GM21515 (cell line): ENCODE results near the gene ZNF470.

Experiments used
- ATAC-seq: cut with Tn5 transposase; IDR thresholded peaks from one replicate; pipeline ENCODE4 v1.9.1; 2021; ENCODE audit not compliant: unreplicated experiment

Gene ZNF470

DNA sequence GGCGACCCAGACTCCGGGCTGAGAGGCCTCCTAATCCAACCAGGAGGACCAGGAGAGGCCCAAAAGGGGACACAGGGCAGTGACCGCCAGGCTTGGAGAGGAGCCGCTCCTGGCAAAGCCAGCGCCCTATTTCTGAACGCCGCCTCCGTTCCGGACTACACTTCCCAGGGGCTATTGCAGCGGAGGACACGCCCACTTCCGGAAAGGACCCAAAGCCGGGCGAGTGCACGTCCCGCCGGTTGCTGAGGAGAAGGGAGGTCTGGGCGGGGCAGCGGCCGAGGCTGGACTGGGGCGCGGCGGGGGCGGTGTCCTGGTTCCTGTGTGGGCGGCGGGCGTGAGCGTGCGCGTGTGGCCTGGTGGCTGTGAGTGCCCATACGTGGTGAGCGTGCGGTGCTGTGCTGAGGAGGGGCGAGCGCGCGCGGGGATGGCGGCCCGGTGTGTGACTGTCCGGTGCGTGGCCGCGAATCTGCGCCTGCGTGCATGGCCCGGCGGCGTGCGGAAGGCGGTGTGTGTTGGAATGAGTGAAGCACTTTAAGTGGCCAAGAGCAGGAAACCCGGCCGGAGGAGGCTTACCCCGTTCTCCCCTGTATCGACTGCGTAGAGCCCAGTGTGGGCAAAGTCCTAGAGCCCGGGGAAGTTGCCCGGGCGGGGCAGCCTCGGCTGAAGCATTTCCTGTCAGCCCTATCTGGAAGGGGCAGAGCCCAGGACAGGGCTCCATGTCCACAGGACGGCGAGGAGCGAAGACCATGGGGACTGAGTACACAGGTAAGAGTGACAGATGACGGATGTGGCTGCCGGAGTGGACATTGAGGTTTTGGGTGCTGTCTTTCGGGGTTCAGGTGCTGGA lies at the start of gene ZNF470:
Gene ZNF470, plus strand, starts transcription at position 195 of the 847 bp plus-strand sequence. CDS start 2,844 bp downstream, outside the sequence.
- ATAC-seq: peak; percentile 97

DNA sequence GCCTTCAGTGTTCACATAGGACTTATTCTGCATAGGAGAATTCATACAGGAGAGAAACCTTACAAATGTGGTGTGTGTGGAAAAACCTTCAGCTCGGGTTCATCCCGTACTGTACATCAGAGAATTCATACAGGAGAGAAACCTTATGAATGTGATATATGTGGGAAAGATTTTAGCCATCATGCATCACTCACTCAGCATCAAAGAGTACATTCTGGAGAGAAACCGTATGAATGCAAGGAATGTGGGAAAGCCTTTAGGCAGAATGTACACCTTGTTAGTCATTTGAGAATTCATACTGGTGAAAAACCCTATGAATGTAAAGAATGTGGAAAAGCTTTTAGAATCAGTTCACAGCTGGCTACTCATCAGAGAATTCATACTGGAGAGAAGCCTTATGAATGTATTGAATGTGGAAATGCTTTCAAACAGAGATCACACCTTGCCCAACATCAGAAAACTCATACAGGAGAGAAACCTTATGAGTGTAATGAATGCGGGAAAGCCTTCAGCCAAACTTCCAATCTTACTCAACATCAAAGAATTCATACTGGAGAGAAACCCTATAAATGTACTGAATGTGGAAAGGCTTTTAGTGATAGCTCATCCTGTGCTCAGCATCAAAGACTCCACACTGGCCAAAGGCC lies 41.9 kb upstream of the ZNF470 start:
- no peak for ATAC-seq

DNA sequence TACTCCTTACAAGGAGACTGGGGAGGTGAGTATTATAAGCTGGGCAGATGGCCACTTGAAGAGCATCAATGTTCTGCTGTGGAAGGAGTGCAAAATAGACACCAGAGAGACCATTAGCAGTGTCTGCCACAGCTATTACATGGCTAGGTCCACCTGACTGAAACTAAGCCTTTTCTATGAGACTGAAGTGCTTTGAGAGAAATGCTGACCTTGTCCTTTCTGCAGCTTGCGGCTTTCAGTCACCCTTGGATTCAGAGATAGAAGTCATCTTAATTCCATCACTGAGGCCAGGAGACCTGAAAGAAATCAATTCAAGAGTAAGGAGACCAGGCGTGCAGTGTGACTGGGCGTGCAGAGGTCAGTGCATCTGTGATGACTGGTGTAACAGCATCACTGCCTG lies 29.8 kb upstream of the ZNF470 start:
- no peak for ATAC-seq

DNA sequence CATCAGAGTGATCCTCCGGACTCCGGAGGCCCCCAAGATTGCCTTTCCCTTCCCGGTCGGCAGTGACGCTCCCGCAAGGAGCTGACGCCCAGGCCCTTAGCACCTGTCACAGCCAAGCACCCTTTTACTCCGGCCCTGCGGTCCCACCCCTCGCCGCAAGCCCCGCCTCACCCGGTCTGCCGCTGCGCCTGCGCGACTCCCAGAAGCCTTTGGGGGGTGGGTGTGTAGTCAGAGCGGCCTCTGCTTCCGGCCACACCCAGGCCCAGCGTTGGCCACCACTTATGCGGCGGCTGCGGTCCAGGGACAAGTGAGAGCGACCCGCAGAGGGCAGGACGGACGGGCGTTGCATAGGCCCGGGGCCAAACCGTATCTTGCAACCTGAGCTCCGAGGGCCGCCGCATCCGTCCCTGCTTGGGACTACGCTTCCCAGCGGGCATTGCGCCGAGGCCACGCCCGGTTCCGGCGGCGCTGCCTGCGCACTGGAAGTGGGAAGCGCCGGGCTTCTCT lies 29.0 kb upstream of the ZNF470 start:
- peak; percentile 79 for ATAC-seq

DNA sequence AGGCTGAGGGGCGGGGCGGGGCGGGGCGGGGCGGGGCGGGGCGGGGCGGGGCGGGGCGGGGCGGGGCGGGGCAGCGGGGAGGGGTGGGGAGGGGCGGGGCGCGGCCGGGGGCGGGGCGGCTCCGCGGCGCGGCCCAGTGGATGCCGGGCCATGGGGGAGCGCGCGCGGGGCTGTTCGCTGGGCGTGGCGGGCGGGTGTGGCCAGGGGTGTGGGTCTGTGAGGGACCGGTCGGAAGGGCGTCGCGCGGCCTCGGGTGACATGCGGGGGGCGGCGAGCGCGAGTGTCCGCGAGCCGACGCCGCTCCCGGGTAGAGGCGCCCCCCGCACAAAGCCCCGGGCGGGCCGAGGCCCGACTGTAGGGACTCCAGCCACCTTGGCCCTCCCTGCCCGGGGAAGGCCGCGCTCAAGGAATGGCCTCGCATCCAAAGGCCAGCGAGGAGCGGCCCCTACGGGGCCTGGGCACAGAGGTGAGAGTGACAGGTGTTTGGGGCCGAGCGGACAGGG lies 28.5 kb upstream of the ZNF470 start, which contains the start of gene ZFP28:
Gene ZFP28, plus strand, starts transcription at position 188 of the 503 bp plus-strand sequence. Its CDS starts 71 bp downstream, at position 259.
- ATAC-seq: peak; percentile 50

DNA sequence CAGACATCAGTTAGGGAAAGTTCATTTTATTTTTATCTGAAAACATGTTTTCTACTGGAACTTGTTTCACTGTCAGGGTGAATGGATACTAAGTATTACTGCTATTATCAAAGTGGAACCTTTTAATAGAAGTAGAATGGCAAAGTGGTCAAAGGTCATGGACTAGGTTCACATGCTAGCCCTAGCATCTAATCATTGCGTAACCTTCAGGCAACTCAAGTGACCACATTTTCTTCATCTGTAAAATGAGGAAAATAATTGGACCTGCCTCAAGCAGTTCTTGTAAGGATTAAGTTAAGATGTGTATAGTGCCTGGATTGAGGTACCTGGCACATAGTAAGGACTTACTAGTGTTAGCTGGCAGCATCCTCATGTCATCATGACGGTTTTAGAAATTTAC lies 23.5 kb upstream of the ZNF470 start:
- no peak for ATAC-seq

DNA sequence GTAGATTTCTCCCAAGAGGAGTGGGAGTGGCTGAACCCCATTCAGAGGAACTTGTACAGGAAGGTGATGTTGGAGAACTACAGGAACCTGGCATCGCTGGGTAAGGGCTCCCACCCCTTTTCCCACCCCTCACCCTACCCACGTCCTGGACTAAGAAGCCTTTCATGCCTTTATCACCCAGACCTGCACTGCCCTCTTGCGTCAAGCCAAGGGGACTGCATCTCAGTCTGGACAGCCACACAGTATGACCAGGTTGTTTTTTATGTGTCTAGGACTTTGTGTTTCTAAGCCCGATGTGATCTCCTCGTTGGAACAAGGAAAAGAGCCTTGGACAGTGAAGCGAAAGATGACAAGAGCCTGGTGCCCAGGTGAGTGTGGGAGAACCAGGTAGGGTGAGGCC lies 19.7 kb upstream of the ZNF470 start:
- no peak for ATAC-seq

DNA sequence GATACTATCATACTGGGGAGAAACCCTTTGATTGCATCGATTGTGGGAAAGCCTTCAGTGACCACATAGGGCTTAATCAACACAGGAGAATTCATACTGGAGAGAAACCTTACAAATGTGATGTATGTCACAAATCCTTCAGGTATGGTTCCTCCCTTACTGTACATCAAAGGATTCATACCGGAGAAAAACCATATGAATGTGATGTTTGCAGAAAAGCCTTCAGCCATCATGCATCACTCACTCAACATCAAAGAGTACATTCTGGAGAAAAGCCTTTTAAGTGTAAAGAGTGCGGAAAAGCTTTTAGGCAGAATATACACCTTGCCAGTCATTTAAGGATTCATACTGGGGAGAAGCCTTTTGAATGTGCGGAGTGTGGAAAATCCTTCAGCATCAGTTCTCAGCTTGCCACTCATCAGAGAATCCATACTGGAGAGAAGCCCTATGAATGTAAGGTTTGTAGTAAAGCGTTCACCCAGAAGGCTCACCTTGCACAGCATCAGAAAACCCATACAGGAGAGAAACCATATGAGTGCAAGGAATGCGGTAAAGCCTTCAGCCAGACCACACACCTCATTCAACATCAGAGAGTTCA lies 12.9 kb upstream of the ZNF470 start:
- no peak for ATAC-seq

DNA sequence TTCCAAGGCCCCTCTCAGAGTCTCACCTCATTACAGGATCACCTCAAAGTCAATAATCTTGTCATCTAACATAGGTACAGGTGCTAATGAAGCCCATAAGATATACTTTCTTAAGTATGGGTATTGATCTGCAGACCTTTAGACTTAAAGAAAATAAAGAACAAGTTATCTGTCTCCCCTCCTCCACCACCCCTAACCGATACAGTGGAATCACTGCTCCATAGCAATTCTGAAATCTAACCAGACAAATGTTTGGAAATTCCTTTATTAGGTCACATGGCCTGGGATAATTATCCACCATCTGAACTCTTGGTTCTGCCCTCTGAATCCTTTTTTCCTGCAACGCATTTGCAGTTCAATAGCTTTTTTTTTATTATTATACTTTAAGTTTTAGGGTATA lies 4.5 kb upstream of the ZNF470 start:
- no peak for ATAC-seq

DNA sequence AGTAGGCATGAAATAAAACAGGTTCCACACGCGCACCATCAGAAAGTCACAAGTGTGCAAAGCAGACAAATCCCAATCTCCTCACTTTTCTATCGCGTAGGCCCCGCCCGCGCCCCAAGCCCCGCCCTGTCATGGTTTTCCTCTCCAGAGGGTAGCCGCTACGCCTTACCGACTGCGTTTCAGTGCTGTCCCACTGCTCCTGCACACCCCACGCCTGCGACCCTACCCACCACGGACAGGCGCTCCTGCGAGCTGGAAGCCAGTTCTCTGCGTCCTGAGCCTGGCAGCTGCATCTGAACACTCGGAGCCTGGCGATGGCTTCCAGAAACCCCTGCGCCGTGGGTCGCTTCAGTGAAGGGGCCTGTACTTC lies 379 bp upstream of the ZNF470 start:
- ATAC-seq: peak; percentile 10

DNA sequence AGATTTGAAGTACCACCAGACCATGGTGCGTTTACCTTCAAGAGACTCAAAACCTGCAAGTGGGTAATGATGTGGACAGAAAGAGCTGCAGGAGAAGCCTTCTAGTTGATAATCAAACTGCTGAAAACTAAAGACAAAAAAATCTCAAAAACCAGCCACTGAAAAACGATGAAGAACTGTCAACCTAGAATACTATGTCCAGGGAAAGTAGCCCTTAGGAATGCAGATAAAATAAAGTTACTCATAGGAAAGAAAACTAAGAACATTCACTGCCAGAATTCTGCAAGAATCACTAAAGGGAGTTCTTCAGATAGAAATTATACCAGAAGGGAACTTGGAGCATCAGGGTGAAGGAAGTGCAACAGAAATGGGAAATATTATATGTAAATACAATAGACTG lies 5.3 kb downstream of the ZNF470 start:
- ATAC-seq: no peak

DNA sequence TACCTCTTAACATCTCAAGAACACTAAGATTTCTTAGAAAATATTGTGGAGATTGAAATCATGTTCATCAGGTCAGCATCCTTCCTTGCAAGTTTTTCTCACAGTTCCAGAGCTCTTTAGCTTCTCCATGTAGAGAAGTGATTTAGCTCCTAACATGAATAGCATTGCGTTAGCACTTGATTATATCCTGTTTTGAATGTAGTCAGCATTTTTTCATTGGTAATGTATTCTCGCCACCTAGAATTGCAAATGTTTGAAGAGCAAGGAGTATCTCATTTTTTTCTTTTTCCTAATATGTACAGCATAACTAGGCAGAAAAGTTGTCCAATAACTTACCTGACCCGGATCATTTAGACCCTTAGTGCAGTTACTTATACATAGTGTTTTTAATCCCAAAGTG lies 6.6 kb downstream of the ZNF470 start:
- ATAC-seq: no peak

DNA sequence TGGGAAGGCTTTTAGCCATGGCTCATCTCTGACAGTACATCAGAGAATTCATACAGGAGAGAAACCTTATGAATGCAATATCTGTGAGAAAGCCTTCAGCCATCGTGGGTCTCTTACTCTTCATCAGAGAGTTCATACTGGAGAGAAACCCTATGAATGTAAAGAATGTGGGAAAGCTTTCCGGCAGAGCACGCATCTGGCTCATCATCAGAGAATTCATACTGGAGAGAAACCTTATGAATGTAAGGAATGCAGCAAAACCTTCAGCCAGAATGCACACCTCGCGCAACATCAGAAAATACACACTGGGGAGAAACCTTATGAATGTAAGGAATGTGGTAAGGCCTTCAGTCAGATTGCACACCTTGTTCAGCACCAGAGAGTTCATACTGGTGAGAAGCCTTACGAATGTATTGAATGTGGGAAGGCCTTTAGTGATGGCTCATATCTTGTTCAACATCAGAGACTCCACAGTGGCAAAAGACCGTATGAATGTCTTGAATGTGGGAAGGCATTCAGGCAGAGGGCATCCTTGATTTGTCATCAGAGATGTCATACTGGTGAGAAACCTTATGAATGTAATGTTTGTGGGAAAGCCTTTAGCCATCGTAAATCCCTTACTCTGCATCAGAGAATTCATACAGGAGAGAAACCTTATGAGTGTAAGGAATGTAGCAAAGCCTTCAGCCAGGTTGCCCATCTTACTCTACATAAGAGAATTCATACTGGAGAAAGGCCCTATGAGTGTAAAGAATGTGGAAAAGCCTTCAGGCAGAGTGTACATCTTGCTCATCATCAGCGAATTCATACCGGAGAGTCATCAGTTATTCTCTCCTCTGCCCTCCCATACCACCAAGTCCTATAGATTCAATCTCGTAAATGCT lies 10.7 kb downstream of the ZNF470 start:
- ATAC-seq: no peak

DNA sequence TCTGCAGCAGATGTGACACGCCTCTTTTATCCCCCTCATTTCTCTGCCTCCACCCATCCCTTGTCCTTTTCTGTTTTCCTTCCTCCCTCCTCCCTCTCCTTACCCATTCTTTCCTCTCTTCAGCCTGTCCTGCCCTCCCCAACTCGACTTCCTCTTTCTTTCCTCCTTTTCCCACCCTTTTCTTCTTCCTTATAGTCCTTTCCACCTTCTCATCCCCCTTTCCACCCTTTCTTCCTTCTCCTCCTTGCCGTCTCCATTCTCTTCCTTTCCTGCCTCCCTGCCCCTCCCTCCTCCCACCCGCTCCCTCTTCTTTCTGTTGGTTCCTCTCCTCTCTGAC lies 27.1 kb downstream of the ZNF470 start:
- no peak for ATAC-seq

DNA sequence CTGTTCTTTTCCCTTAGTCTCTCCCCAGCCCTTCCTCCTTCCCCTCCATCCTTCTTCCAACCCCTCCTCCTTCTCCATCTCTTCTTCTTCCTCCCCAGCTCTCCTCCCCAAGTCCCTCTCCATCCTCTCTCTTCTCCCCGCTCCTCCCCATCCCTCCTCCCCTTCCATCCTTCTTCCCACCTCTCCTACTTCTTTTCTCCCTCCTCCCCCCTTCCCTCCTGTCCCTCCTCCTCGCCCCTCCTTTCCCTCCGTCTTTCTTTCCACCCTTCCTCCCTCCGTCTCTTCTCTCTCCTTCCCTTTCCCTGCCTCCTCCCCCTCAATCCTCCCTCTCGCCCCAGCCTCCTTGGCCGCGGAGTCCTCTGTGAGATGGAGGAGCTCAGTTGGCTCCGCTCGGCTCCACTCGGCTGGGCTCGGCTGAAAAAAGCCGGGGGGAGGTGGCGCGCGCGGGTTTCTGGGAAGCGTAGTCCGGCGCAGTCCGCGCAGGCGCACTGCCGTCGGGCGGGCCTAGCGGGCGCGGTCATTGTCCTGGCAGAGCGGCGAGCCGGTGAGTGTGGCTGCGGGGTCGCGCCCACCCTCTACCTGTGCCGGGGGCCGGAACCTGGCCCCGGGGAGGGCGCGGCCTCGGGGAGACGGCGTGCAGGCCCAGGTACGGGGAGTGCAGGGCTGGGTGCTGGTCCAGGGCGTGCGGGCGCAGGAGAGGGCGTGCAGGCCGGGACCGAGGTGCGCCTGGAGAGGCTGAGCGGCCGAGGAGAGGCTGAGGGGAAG lies 27.7 kb downstream of the ZNF470 start, which contains the start of gene ZNF71:
Gene ZNF71, plus strand, starts transcription at position 520 of the 765 bp plus-strand sequence. CDS start 6,257 bp downstream, outside the sequence.
- ATAC-seq: peak; percentile 95

DNA sequence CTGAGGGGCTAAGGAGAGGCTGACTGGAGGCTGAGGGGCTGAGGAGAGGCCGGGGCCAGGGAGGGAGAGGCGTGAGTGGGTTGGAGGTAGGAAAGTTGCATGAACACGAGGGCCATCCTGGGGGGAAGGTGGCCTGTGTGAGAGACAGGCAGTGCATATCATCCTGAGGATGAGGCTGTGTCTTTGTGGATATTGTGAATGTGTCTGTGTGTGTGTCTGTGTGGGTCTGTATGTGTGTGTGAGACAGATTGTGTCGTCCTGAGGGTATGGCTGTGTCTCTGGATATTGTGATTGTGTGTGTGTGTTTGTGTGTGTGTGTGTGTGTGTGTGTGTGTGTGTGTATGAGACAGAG lies 28.3 kb downstream of the ZNF470 start:
- ATAC-seq: no peak

DNA sequence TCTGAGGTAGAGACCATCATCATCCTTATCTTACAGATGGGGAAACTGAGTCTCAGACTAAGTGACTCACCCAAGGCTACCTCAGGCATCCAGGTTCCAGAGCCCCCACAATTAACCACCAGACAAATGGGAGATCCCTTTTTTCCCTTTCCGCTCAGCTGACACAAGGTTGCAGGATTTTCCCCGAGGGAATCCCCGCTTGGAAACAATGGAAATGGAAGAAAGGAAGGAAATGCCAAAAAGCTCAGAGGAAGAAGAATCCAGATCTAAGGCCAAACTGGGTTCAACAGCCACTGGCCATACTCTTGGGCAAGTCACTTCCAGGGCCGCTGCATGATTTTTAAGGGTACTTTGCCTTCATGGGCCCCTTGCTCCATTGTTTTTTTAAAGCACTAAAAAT lies 29.4 kb downstream of the ZNF470 start:
- ATAC-seq: no peak

DNA sequence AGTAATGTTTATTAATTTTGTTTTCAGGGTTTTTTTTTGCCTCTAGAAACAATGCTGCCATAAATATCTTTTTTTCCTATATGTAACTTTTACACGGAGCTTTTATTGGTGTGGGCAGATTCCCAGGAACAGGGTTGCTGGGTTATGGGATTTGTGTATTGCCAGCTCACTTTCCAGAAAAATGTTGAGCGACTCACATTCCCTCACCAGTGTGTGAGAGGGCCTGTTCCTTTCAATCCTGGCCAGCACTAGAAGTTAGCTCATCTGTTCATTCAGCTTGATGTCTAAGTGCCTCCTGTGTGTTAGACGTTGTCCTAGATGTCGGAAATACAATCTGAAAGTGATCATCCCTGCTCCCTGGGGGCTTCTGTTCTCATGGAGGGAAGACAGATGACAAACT lies 30.4 kb downstream of the ZNF470 start:
- no peak for ATAC-seq

DNA sequence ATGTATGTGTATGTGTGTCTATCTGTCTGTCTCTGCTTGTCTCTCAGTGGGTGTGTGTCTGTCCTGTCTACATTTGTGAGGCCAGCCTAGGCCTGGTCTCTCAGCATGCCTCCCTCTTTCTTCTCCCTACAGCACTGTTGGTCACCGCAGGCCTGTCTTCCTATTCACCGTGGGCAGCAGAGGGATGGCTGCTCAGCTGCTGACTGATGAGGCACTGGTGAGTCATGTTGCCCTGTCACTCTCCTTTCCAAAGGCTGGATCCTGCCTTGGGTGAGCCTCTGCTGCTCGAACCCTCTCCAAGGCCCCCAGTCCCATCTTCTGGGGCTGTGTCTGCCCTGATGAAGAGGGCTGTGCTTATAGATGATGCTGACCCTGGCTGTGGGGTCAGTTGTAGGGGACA lies 34.1 kb downstream of the ZNF470 start:
- ATAC-seq: no peak

DNA sequence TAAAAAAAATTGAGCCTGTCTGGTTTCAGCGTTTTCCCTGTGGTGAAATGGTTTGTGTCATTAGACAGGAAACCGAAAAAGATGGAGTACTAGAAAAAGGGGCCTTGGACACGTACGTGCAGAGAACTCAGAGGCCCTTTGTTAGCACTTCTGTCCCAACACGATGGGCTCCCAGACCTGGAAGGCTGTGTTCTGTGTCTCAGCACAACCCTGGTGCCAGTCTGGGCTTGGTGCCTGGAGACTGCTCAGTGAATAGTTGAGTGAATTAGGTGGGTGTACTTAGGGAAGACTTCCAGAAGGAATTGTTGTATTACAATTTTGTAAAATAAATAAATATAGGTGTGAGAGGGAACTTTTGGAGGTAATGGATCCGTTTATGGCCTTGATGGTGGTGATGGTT lies 36.6 kb downstream of the ZNF470 start:
- ATAC-seq: no peak
